CD4-positive, alpha-beta memory T cell (primary cell): ENCODE measurements around the gene TUSC2. TPM values are rescaled to one million over a fixed set of nuclear protein-coding genes. Genes with fewer than 3 reads are reported as not detected.

Experiments
- CTCF ChIA-PET: fragments of 350-600 bp; sonication (Branson Sonifier 250); formaldehyde crosslinking; loops from one replicate; lab custom pipeline; 2021; ENCODE audit warnings: inconsistent platforms; ENCODE audit not compliant: partially characterized antibody; lab: Charles Lee
- POLR2A ChIA-PET: fragments of 350-600 bp; sonication (Branson Sonifier 250); formaldehyde crosslinking; loops from one replicate; lab custom pipeline; 2021; ENCODE audit not compliant: partially characterized antibody; lab: Charles Lee
- DNase-seq, 5 donors: peaks; one replicate each; pipeline versions ENCODE4 v3.0.0 to v3.0.0-alpha.2; 2020 to 2022; ENCODE audit warnings: mixed read lengths in 1 of 5
- H3K27ac ChIP-seq: one replicate; pipeline ENCODE4 v1.7.0; 2013; ENCODE audit warnings: low read depth, low read length
- H3K27me3 ChIP-seq: 2 replicates; pipeline ENCODE4 v1.7.0; 2013; ENCODE audit warnings: mild to moderate bottlenecking, low read length, moderate library complexity; ENCODE audit not compliant: insufficient read depth
- H3K36me3 ChIP-seq: 2 replicates; pipeline ENCODE4 v1.7.0; 2013; ENCODE audit warnings: mild to moderate bottlenecking, low read length, moderate library complexity; ENCODE audit not compliant: insufficient read depth
- H3K4me1 ChIP-seq: 2 replicates; pipeline ENCODE4 v1.7.0; 2013; ENCODE audit warnings: mild to moderate bottlenecking, low read length, moderate library complexity; ENCODE audit not compliant: insufficient read depth
- H3K4me3 ChIP-seq, 2 donors: one replicate each; pipeline ENCODE4 v1.7.0; 2013; ENCODE audit warnings: low read length in 2 of 2, mild to moderate bottlenecking in 1 of 2
- H3K9me3 ChIP-seq, 2 donors: one replicate each; pipeline ENCODE4 v1.7.0; 2013; ENCODE audit warnings: low read length in 2 of 2, control low read depth in 1 of 2; ENCODE audit not compliant: control insufficient read depth in 1 of 2
- H3K27ac Mint-ChIP-seq, 7 donors: one replicate each; pipeline ENCODE4 v1.8.0; 2020 to 2021; ENCODE audit warnings: mixed read lengths in 7 of 7, mild to moderate bottlenecking in 6 of 7, inconsistent platforms in 3 of 7, moderate library complexity in 3 of 7
- H3K27me3 Mint-ChIP-seq, 2 donors: one replicate each; pipeline ENCODE4 v1.8.0; 2020 to 2021; ENCODE audit warnings: mixed read lengths in 2 of 2
- H3K36me3 Mint-ChIP-seq, 2 donors: one replicate each; pipeline ENCODE4 v1.8.0; 2020 to 2021; ENCODE audit warnings: mixed read lengths in 2 of 2, inconsistent platforms in 1 of 2, mild to moderate bottlenecking in 1 of 2
- H3K4me1 Mint-ChIP-seq, 4 donors: one replicate each; pipeline ENCODE4 v1.8.0; 2020 to 2021; ENCODE audit warnings: mixed read lengths in 4 of 4, mild to moderate bottlenecking in 1 of 4
- H3K4me3 Mint-ChIP-seq, 8 donors: one replicate each; pipeline ENCODE4 v1.8.0; 2020 to 2021; ENCODE audit warnings: mixed read lengths in 8 of 8, mild to moderate bottlenecking in 7 of 8, moderate library complexity in 6 of 8, inconsistent platforms in 3 of 8
- H3K9me3 Mint-ChIP-seq, 8 donors: one replicate each; pipeline ENCODE4 v1.8.0; 2020 to 2021; ENCODE audit warnings: mixed read lengths in 8 of 8, mild to moderate bottlenecking in 5 of 8, inconsistent platforms in 3 of 8, moderate library complexity in 1 of 8
- intact Hi-C: fragments of 100-400 bp; cut with micrococcal nuclease; formaldehyde crosslinking; loops from one replicate; pipeline ENCODE4 v1.15.1; 2023
- polyA plus RNA-seq, 2 donors: library from polyadenylated mRNA; unstranded; fragments of 300-500 nt; fragmentation: Illumina TruSeq; gene quantifications; one replicate each; pipeline ENCODE4 v1.2.3, GENCODE V29; 2021
- total RNA-seq, 2 experiments: library from RNA; stranded (reverse); gene quantifications; one replicate each; pipeline ENCODE4 v1.2.3, GENCODE V29; 2021

TUSC2 gene
- total and polyA plus RNA-seq, 4 experiments from 2014 or later: 25.3 to 45.9 (median 37.5) TPM

GRCh38 chr3:50297896-50298725, 29.9 kb downstream of the TUSC2 start:
- Histone ChIP-seq H3K4me1 (peaks cover 25% of the 10 kb centered on the region), H3K9me3 (no peaks in the 10 kb centered on the region), H3K27ac (peak overlapping the region; percentile 90), H3K4me3 (peak overlapping the region; percentile 74 to 85), H3K27me3 (no peaks in the 10 kb centered on the region), H3K36me3 (no peaks in the 10 kb centered on the region)
- Mint-ChIP-seq H3K27me3 (no peaks in the 10 kb centered on the region), H3K4me3 (peak overlapping the region; percentile 95 to 100 (median 97)), H3K4me1 (peaks cover 12 to 51% (median 27%) of the 10 kb centered on the region in 4 donors), H3K9me3 (no peaks in the 10 kb centered on the region), H3K27ac (peak overlapping the region; percentile 95 to 100 (median 100)), H3K36me3 (peaks cover 0 to 7% of the 10 kb centered on the region in 2 donors)
- peak in 2 of 5 donors; percentile 18 to 38 for DNase-seq
- CTCF ChIA-PET: interaction anchor here (1.0 to 3.8 kb wide), 13 partner anchors 14 to 103 kb away, joined by 3 to 37 read pairs (median 5); partner anchors contain the start of genes GNAI2, HYAL2 and LSMEM2
- POLR2A ChIA-PET: interaction anchor here (0.8 to 9.2 kb wide), 16 partner anchors 8 to 958 kb away, joined by 3 to 178 read pairs (median 8); partner anchors contain the start of genes CYB561D2, GNAI2, HEMK1 and HYAL2
- intact Hi-C loops: loop anchor here (2.0 kb wide), 1 partner anchor 31 kb away; the partner anchor contains the start of gene TUSC2

DNA sequence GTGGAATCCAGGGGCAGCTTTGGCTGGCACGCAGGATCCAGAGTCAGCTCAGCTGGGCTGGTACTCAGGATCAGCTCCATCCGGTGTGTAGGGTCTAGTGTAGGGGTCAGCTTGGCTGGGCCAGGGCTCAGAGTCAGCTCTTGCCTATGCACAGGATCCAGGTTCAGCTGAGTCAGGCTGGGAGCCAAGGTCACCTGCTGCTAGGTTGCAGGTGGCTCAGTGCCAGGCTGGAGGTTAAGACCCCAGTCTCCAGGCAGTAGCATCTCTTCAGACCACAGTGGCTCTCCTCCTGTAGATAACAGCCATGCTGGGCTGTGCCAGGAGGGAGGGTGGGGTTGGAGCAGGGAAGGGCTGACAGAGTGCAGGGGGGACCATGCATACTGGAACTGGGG, 30.6 kb downstream of the TUSC2 start:
- CTCF ChIA-PET: interaction anchor here (1.6 to 3.8 kb wide), 6 partner anchors 17 to 51 kb away, joined by 5 to 37 read pairs (median 12); partner anchors contain the start of genes HYAL2 and LSMEM2
- Mint-ChIP-seq H3K36me3 (peaks cover 0 to 7% of the 10 kb centered on the region in 2 donors), H3K9me3 (peaks cover 0 to 1% (median 0%) of the 10 kb centered on the region in 8 donors), H3K4me1 (peaks cover 18 to 58% (median 34%) of the 10 kb centered on the region in 4 donors), H3K27ac (peak overlapping the region; percentile 15 to 100 (median 99)), H3K27me3 (no peaks in the 10 kb centered on the region), H3K4me3 (peak overlapping the region in 4 of 8 donors; percentile 17 to 100 (median 98))
- H3K9me3 ChIP-seq: no peaks in the 10 kb centered on the region
- peak overlapping the region; percentile 90 for H3K27ac ChIP-seq
- no peaks in the 10 kb centered on the region for H3K36me3 ChIP-seq
- no peak overlapping the region for H3K4me3 ChIP-seq
- POLR2A ChIA-PET: interaction anchor here (0.9 to 9.2 kb wide), 6 partner anchors 10 to 208 kb away, joined by 3 to 178 read pairs (median 4); partner anchors contain the start of genes CYB561D2, HYAL2, NPRL2 and RASSF1
- peaks cover 32% of the 10 kb centered on the region for H3K4me1 ChIP-seq
- DNase-seq: peak in 1 of 5 donors; percentile 20
- no peaks in the 10 kb centered on the region for H3K27me3 ChIP-seq
- intact Hi-C loops: no loop called here

DNA sequence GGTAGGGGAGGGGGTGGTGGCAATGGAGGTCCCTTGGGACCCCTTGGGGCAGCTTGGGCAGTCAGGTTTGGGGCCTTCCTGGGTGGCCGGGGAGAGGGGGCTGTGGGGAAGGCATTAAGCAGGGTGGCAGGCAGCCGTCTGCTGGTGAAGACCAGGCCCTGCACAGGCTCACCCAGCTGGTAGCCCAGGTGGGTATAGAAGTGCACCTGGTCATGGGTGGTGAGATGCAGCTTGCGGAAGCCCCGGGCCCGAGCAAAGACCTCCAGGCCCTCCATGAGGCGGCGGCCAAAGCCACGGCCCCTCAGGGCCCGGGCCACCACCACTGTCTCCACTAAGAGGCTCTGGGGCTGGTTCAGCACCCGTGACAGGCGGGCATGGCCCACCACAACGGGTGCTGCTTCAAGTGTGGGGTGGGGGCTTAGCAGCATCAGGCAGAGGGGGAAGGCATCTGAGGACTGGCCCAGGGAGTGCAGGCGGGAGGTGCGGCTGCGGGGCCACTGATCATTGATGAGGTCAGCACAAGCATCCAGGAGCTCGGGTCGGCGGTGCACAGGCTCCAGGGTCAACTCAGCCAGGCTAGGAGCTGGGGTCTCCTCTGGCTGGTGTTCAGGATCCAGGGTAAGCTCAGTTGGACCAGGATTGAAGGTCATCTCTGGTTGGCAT, 31.2 kb downstream of the TUSC2 start:
- peak overlapping the region in 2 of 8 donors; percentile 52 to 62 for H3K4me3 Mint-ChIP-seq
- CTCF ChIA-PET: interaction anchor here (1.6 to 3.8 kb wide), 4 partner anchors 18 to 50 kb away, joined by 5 to 37 read pairs (median 14); partner anchors contain the start of genes HYAL2 and LSMEM2
- intact Hi-C loops: no loop called here
- H3K4me1 Mint-ChIP-seq: peaks cover 20 to 61% (median 34%) of the 10 kb centered on the region in 4 donors
- H3K4me3 ChIP-seq: no peak overlapping the region
- H3K27ac Mint-ChIP-seq: peak overlapping the region in 5 of 7 donors; percentile 72 to 100 (median 91)
- peaks cover 32% of the 10 kb centered on the region for H3K4me1 ChIP-seq
- H3K27me3 ChIP-seq: no peaks in the 10 kb centered on the region
- H3K27ac ChIP-seq: peak overlapping the region; percentile 90
- POLR2A ChIA-PET: interaction anchor here (0.9 to 9.2 kb wide), 5 partner anchors 9 to 54 kb away, joined by 3 to 178 read pairs (median 3); partner anchors contain the start of genes CYB561D2, HYAL2, NPRL2 and RASSF1
- DNase-seq: peak in 1 of 5 donors; percentile 44
- H3K9me3 Mint-ChIP-seq: peaks cover 0 to 1% (median 0%) of the 10 kb centered on the region in 8 donors
- no peaks in the 10 kb centered on the region for H3K27me3 Mint-ChIP-seq
- H3K36me3 Mint-ChIP-seq: peaks cover 0 to 7% of the 10 kb centered on the region in 2 donors
- no peaks in the 10 kb centered on the region for H3K36me3 ChIP-seq
- H3K9me3 ChIP-seq: no peaks in the 10 kb centered on the region

- Histone ChIP-seq H3K9me3 (no peaks in the 10 kb centered on the region), H3K27me3 (no peaks in the 10 kb centered on the region), H3K4me1 (peaks cover 43% of the 10 kb centered on the region), H3K36me3 (no peaks in the 10 kb centered on the region), H3K27ac (no peak overlapping the region), H3K4me3 (no peak overlapping the region)
- DNase-seq: peak in 1 of 5 donors; percentile 15
- Mint-ChIP-seq H3K36me3 (peaks cover 0 to 11% of the 10 kb centered on the region in 2 donors), H3K9me3 (peaks cover 0 to 1% (median 0%) of the 10 kb centered on the region in 8 donors), H3K4me1 (peaks cover 24 to 66% (median 38%) of the 10 kb centered on the region in 4 donors), H3K27ac (peak overlapping the region; percentile 41 to 80 (median 65)), H3K27me3 (no peaks in the 10 kb centered on the region), H3K4me3 (peak overlapping the region in 1 of 8 donors; percentile 12)
- CTCF ChIA-PET: no interaction called here
- intact Hi-C loops: no loop called here
- POLR2A ChIA-PET: interaction anchor here (0.6 to 9.2 kb wide), 4 partner anchors 22 to 693 kb away, joined by 3 to 178 read pairs (median 50); partner anchors contain the start of genes HYAL2 and RASSF1
Observed at GRCh38 chr3:50295553-50296431, 32.2 kb downstream of the TUSC2 start.

DNA sequence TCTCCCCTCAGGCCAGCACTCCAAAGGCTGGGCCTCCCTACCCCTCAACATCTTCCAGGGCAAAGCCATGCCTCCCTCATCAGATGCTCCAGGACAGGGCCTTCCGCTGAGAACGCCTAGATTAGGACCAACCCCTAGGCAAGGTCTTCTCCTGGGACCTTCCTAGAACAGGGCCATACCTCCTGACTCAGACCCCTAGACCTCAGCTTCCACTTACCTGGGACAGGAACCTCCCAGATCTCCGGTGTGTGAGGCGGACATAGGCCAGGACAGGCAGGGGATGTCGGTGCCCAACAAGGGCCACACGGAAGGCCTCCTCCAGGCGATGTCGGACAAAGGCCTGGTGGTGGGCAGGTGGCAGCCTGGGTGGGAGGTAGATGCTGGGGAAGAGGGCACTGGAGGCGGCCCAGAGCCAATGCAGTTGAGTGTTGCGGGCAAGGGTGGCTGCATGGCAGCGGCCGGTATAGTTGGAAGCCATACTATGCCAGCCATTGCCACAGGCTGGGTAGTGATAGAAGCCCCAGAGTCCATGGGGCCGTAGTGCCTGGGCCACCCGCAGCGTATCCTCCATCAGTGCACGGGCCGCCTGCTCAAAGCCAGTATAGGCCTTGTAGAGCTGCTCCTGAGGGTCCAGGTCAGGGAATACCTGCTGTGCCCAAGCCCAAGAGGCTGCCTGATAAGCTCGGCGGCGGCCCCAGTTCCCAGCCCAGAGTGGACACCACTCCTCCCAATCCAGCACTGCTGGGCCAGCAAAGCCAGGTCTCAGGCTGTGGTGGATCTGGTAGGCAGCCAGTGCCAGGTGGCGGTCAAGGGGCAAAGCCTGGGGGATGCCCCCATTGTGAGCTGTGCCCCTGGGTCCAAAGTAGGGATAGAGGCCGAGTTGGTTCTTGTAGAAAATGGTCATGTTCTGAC, 33.3 kb downstream of the TUSC2 start:
- peaks cover 7% of the 10 kb centered on the region for H3K36me3 ChIP-seq
- H3K27me3 ChIP-seq: no peaks in the 10 kb centered on the region
- no peaks in the 10 kb centered on the region for H3K9me3 ChIP-seq
- Mint-ChIP-seq H3K4me3 (peak overlapping the region in 1 of 8 donors; percentile 6), H3K4me1 (peaks cover 16 to 56% (median 30%) of the 10 kb centered on the region in 4 donors), H3K27ac (peak overlapping the region in 2 of 7 donors; percentile 50 to 77), H3K27me3 (no peaks in the 10 kb centered on the region), H3K36me3 (peaks cover 0 to 13% of the 10 kb centered on the region in 2 donors), H3K9me3 (peaks cover 0 to 1% (median 0%) of the 10 kb centered on the region in 8 donors)
- H3K27ac ChIP-seq: no peak overlapping the region
- peak in 1 of 5 donors; percentile 31 for DNase-seq
- CTCF ChIA-PET: interaction anchor here (1.1 kb wide), 1 partner anchor 29 kb away, joined by 3 read pairs; no protein-coding TSS in a partner anchor
- POLR2A ChIA-PET: interaction anchor here (0.6 to 9.2 kb wide), 2 partner anchors 43 to 692 kb away, joined by 5 to 178 read pairs; partner anchors contain the start of gene RASSF1
- peaks cover 38% of the 10 kb centered on the region for H3K4me1 ChIP-seq
- H3K4me3 ChIP-seq: no peak overlapping the region
- intact Hi-C loops: no loop called here
